Loucy (cell line): ENCODE measurements around the gene HOXD10.

Experiments
- CTCF ChIP-seq: fragments of 200-600 bp; sonication (generic); conservative IDR thresholded peaks from 2 replicates; pipeline ENCODE4 v1.5.1; 2014; ENCODE audit warnings: mild to moderate bottlenecking, antibody characterized with exemption, low read length
- EZH2phosphoT487 ChIP-seq: fragments of 200-600 bp; IDR thresholded peaks from 2 replicates; pipeline ENCODE4 v1.6.1; 2018; ENCODE audit warnings: antibody characterized with exemption, mild to moderate bottlenecking, moderate library complexity, borderline replicate concordance

- TF ChIP-seq CTCF (no peak), EZH2phosphoT487 (no peak)
These were observed 42.5 kb downstream of the HOXD10 start for GRCh38 chr2:176158855-176159662.
